Measurements from ENCODE around the gene CD160. TPM values are rescaled to one million over a fixed set of nuclear protein-coding genes. Genes with fewer than 3 reads are reported as not detected.

Gene CD160
- total and polyA plus RNA-seq, 4 donors = 0.21 to 0.63 (median 0.52) TPM

- peaks cover 0 to 2% (median 0%) of the 10 kb centered on the region in 4 donors for H3K9me3 ChIP-seq (ENCODE audit: control insufficient read depth in 4 of 4, insufficient read depth in 3 of 4, low read length in 3 of 4)
- H3K36me3 ChIP-seq (ENCODE audit: control insufficient read depth in 4 of 4, insufficient read depth in 4 of 4, low read length in 4 of 4) = no peaks in the 10 kb centered on the region
- WGBS, 2 donors = 59 to 66% methylated on average over 7 of the region's 7 CpGs
- H3K27me3 ChIP-seq (ENCODE audit: control insufficient read depth in 3 of 3, insufficient read depth in 3 of 3, low read length in 2 of 3) = peaks cover 0 to 6% (median 0%) of the 10 kb centered on the region in 3 donors
- H3K4me1 ChIP-seq (ENCODE audit: control insufficient read depth in 5 of 5, insufficient read depth in 5 of 5, low read length in 5 of 5) = no peaks in the 10 kb centered on the region
- ATAC-seq (ENCODE audit: insufficient read depth, low FRiP score) = no peak
- no peak overlapping the region for H3K4me3 ChIP-seq
- H3K27ac ChIP-seq (ENCODE audit: low read depth in 1 of 2, low read length in 1 of 2) = no peak overlapping the region
- no peak for TF ChIP-seq CTCF (IDR thresholded peaks at IDR 0.05; ENCODE audit: control extremely low read depth, extremely low read depth)
- peak in 1 of 3 donors; percentile 11 for DNase-seq
- H3K9ac ChIP-seq (ENCODE audit: insufficient read depth in 1 of 2, low read length in 2 of 2) = no peak overlapping the region
These were observed 11.2 kb upstream of the CD160 start for GRCh38 chr1:145708063-145708462.

GRCh38 chr1:145710291-145711027 lies 8.8 kb upstream of the CD160 start:
- Histone ChIP-seq H3K36me3 (ENCODE audit: control insufficient read depth in 4 of 4, insufficient read depth in 4 of 4, low read length in 4 of 4) (no peaks in the 10 kb centered on the region), H3K27ac (ENCODE audit: low read depth in 1 of 2, low read length in 1 of 2) (no peak overlapping the region), H3K4me1 (ENCODE audit: control insufficient read depth in 5 of 5, insufficient read depth in 5 of 5, low read length in 5 of 5) (no peaks in the 10 kb centered on the region), H3K4me3 (no peak overlapping the region), H3K9me3 (ENCODE audit: control insufficient read depth in 4 of 4, insufficient read depth in 3 of 4, low read length in 3 of 4) (peaks cover 0 to 2% (median 0%) of the 10 kb centered on the region in 4 donors), H3K27me3 (ENCODE audit: control insufficient read depth in 3 of 3, insufficient read depth in 3 of 3, low read length in 2 of 3) (no peaks in the 10 kb centered on the region), H3K9ac (ENCODE audit: insufficient read depth in 1 of 2, low read length in 2 of 2) (no peak overlapping the region)
- DNase-seq = no peak
- TF ChIP-seq CTCF (IDR thresholded peaks at IDR 0.05; ENCODE audit: control extremely low read depth, extremely low read depth) = no peak
- no peak for ATAC-seq (ENCODE audit: insufficient read depth, low FRiP score)
- WGBS, 2 donors = 81 to 87% methylated on average over 4 of the region's 4 CpGs

GRCh38 chr1:145711213-145711651 lies 8.1 kb upstream of the CD160 start:
- Histone ChIP-seq H3K36me3 (ENCODE audit: control insufficient read depth in 4 of 4, insufficient read depth in 4 of 4, low read length in 4 of 4) (no peaks in the 10 kb centered on the region), H3K27me3 (ENCODE audit: control insufficient read depth in 3 of 3, insufficient read depth in 3 of 3, low read length in 2 of 3) (no peaks in the 10 kb centered on the region), H3K27ac (ENCODE audit: low read depth in 1 of 2, low read length in 1 of 2) (no peak overlapping the region), H3K4me3 (no peak overlapping the region), H3K4me1 (ENCODE audit: control insufficient read depth in 5 of 5, insufficient read depth in 5 of 5, low read length in 5 of 5) (no peaks in the 10 kb centered on the region), H3K9ac (ENCODE audit: insufficient read depth in 1 of 2, low read length in 2 of 2) (no peak overlapping the region), H3K9me3 (ENCODE audit: control insufficient read depth in 4 of 4, insufficient read depth in 3 of 4, low read length in 3 of 4) (peaks cover 0 to 2% (median 0%) of the 10 kb centered on the region in 4 donors)
- ATAC-seq (ENCODE audit: insufficient read depth, low FRiP score) (no peak), DNase-seq (peak in 1 of 3 donors; percentile 5)
- TF ChIP-seq CTCF (IDR thresholded peaks at IDR 0.05; ENCODE audit: control extremely low read depth, extremely low read depth) = no peak
- 65 to 74% methylated on average over 3 of the region's 3 CpGs for WGBS, 2 donors

Data from lung (tissue), 12 donors.